Tibial nerve (tissue), 3 donors: ENCODE measurements around the gene BRD3OS.

Experiments
- POLR2A ChIP-seq, 2 donors: fragments of 450-650 bp; IDR thresholded peaks; one replicate each; pipeline ENCODE4 v1.6.1; 2017; ENCODE audit warnings: antibody characterized with exemption in 2 of 2, mild to moderate bottlenecking in 2 of 2, moderate library complexity in 2 of 2
- TF ChIP-seq, protein P1 (sequence below), 5 experiments: fragments of 200-600 bp in 3 of 5; fragments of 450-650 bp in 2 of 5; sonication (generic) in 3 of 5; IDR thresholded peaks; one replicate each; pipeline ENCODE4 v1.5.1; 2016 to 2019; ENCODE audit warnings: antibody characterized with exemption in 5 of 5, mild to moderate bottlenecking in 3 of 5, moderate library complexity in 2 of 5

DNA sequence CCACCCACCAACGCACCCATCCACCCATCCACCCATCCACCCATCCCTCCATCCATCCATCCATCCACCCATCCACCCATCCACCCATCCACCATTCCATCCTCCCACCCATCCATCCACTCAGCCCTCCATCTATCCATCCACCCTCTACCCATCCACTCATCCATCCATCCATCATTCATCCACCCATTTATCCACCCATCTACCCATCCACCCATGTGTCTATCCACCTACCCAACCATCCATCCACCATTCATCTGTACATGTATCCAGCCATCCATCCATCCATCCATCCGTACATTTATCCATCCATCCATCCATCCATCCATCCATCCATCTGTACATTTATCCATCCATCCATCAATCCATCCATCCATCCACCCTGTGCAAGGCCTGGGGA is 22.0 kb upstream of the BRD3OS start:
- TF ChIP-seq, protein P1, sequence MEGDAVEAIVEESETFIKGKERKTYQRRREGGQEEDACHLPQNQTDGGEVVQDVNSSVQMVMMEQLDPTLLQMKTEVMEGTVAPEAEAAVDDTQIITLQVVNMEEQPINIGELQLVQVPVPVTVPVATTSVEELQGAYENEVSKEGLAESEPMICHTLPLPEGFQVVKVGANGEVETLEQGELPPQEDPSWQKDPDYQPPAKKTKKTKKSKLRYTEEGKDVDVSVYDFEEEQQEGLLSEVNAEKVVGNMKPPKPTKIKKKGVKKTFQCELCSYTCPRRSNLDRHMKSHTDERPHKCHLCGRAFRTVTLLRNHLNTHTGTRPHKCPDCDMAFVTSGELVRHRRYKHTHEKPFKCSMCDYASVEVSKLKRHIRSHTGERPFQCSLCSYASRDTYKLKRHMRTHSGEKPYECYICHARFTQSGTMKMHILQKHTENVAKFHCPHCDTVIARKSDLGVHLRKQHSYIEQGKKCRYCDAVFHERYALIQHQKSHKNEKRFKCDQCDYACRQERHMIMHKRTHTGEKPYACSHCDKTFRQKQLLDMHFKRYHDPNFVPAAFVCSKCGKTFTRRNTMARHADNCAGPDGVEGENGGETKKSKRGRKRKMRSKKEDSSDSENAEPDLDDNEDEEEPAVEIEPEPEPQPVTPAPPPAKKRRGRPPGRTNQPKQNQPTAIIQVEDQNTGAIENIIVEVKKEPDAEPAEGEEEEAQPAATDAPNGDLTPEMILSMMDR (IDR thresholded peaks at IDR 0.05), result no peak
- TF ChIP-seq POLR2A (IDR thresholded peaks at IDR 0.05), result no peak
